CD14-positive monocyte (primary cell): ENCODE results near the gene PKHD1. TPM values are rescaled to one million over a fixed set of nuclear protein-coding genes. Genes with fewer than 3 reads are reported as not detected.

Experiments
- DNase-seq, 3 donors: peaks; one replicate each; pipeline ENCODE4 v3.0.0-alpha.2; 2011 to 2022
- H2AFZ ChIP-seq: 2 replicates; pipeline ENCODE4 v1.6.0; 2012; ENCODE audit warnings: mild to moderate bottlenecking, low read depth, low read length, inconsistent platforms; ENCODE audit not compliant: insufficient read depth, poor library complexity, severe bottlenecking
- H3K27ac ChIP-seq, 2 donors: 1 replicate in 1 of 2; 2 replicates in 1 of 2; pipeline ENCODE4 v1.5.1; 2012 to 2013; ENCODE audit warnings: low read length in 2 of 2, control low read depth in 1 of 2, inconsistent platforms in 1 of 2, low read depth in 1 of 2, mild to moderate bottlenecking in 1 of 2
- H3K27me3 ChIP-seq, 2 donors: one replicate each; pipeline versions ENCODE4 v1.6.0 to v1.6.1; 2011 to 2013; ENCODE audit warnings: low read length in 2 of 2; ENCODE audit not compliant: control insufficient read depth in 2 of 2, insufficient read depth in 2 of 2
- H3K36me3 ChIP-seq, 2 donors: replicated peaks in 1 of 2; 1 replicate in 1 of 2; 2 replicates in 1 of 2; pipeline versions ENCODE4 v1.5.1 to v1.6.1; 2012 to 2013; ENCODE audit warnings: low read length in 2 of 2, control low read depth in 1 of 2, inconsistent platforms in 1 of 2, mild to moderate bottlenecking in 1 of 2; ENCODE audit not compliant: insufficient read depth in 2 of 2, control insufficient read depth in 1 of 2
- H3K4me1 ChIP-seq, 2 donors: 1 replicate in 1 of 2; 2 replicates in 1 of 2; pipeline versions ENCODE4 v1.5.1 to v1.6.1; 2012 to 2013; ENCODE audit warnings: low read length in 2 of 2, control low read depth in 1 of 2, inconsistent platforms in 1 of 2, mild to moderate bottlenecking in 1 of 2, moderate library complexity in 1 of 2; ENCODE audit not compliant: insufficient read depth in 2 of 2, control insufficient read depth in 1 of 2
- H3K4me2 ChIP-seq: replicated peaks from 2 replicates; pipeline ENCODE3; 2012; ENCODE audit warnings: low read length, moderate library complexity, mild to moderate bottlenecking; ENCODE audit not compliant: poor library complexity, severe bottlenecking; ENCODE audit errors: extremely low read depth
- H3K4me3 ChIP-seq, 3 experiments: fragments of 200-600 bp in 1 of 3; sonication (generic) in 1 of 3; replicated peaks in 1 of 3; 1 replicate in 2 of 3; 2 replicates in 1 of 3; pipeline ENCODE4 v1.5.1; 2011 to 2013; ENCODE audit warnings: low read length in 3 of 3, mild to moderate bottlenecking in 3 of 3, control low read depth in 2 of 3, low read depth in 2 of 3, inconsistent platforms in 1 of 3, moderate library complexity in 1 of 3
- H3K79me2 ChIP-seq: 2 replicates; pipeline ENCODE4 v1.6.0; 2012; ENCODE audit warnings: mild to moderate bottlenecking, control low read depth, inconsistent platforms, low read length, moderate library complexity; ENCODE audit not compliant: insufficient read depth
- H3K9ac ChIP-seq: 2 replicates; pipeline ENCODE4 v1.6.0; 2017; ENCODE audit warnings: low read length, mild to moderate bottlenecking; ENCODE audit not compliant: insufficient read depth, poor library complexity, severe bottlenecking
- H3K9me3 ChIP-seq, 2 donors: replicated peaks in 1 of 2; 1 replicate in 1 of 2; 2 replicates in 1 of 2; pipeline versions ENCODE4 v1.5.1 to v1.6.1; 2012 to 2013; ENCODE audit warnings: low read length in 2 of 2, control low read depth in 1 of 2; ENCODE audit not compliant: control insufficient read depth in 1 of 2, insufficient read depth in 1 of 2
- H4K20me1 ChIP-seq: 2 replicates; pipeline ENCODE4 v1.6.0; 2012; ENCODE audit warnings: mild to moderate bottlenecking, low read length, control low read depth, moderate library complexity; ENCODE audit not compliant: insufficient read depth
- H3K27ac Mint-ChIP-seq, 7 donors: one replicate each; pipeline ENCODE4 v1.8.0; 2020; ENCODE audit warnings: mild to moderate bottlenecking in 7 of 7, mixed read lengths in 7 of 7, moderate library complexity in 6 of 7, inconsistent platforms in 2 of 7
- H3K27me3 Mint-ChIP-seq, 3 donors: one replicate each; pipeline ENCODE4 v1.8.0; 2021 to 2022; ENCODE audit warnings: low read depth in 3 of 3, mild to moderate bottlenecking in 3 of 3, mixed read lengths in 3 of 3, moderate library complexity in 3 of 3, inconsistent platforms in 1 of 3
- H3K36me3 Mint-ChIP-seq, 2 donors: one replicate each; pipeline ENCODE4 v1.8.0; 2020; ENCODE audit warnings: mixed read lengths in 2 of 2, inconsistent platforms in 1 of 2, mild to moderate bottlenecking in 1 of 2
- H3K4me1 Mint-ChIP-seq: one replicate; pipeline ENCODE4 v1.8.0; 2020; ENCODE audit warnings: mild to moderate bottlenecking, mixed read lengths
- H3K4me3 Mint-ChIP-seq, 2 donors: one replicate each; pipeline ENCODE4 v1.8.0; 2020; ENCODE audit warnings: mild to moderate bottlenecking in 2 of 2, mixed read lengths in 2 of 2, moderate library complexity in 1 of 2
- H3K9me3 Mint-ChIP-seq, 7 donors: one replicate each; pipeline ENCODE4 v1.8.0; 2020 to 2022; ENCODE audit warnings: mixed read lengths in 7 of 7, mild to moderate bottlenecking in 6 of 7, moderate library complexity in 6 of 7, inconsistent platforms in 2 of 7
- WGBS: methylation state at CpG from one replicate; pipeline ENCODE4 v1.1.5; 2013; ENCODE audit warnings: missing lambda C conversion rate; ENCODE audit not compliant: insufficient coverage; 5-methylcytosine and 5-hydroxymethylcytosine counted together
- intact Hi-C, 2 donors: fragments of 100-400 bp; cut with micrococcal nuclease; formaldehyde crosslinking; loops; one replicate each; pipeline versions ENCODE4 v1.15.0 to v1.15.1; 2023
- polyA plus RNA-seq, 3 donors: library from polyadenylated mRNA; depleted of rRNA in 1 of 3; unstranded in 2 of 3; stranded (reverse) in 1 of 3; fragments of 300-500 nt in 2 of 3; fragments of >200 nt in 1 of 3; fragmentation: Illumina TruSeq in 2 of 3; gene quantifications; 1 replicate in 2 of 3; 2 replicates in 1 of 3; pipeline ENCODE4 v1.2.3, GENCODE V29; 2012 to 2021
- TF ChIP-seq, protein P1 (sequence below): fragments of 200-600 bp; IDR thresholded peaks from one replicate; pipeline ENCODE4 v1.8.0; 2022; ENCODE audit warnings: antibody characterized with exemption, mild to moderate bottlenecking

Gene PKHD1
- polyA plus RNA-seq, 3 donors = not detected

DNA sequence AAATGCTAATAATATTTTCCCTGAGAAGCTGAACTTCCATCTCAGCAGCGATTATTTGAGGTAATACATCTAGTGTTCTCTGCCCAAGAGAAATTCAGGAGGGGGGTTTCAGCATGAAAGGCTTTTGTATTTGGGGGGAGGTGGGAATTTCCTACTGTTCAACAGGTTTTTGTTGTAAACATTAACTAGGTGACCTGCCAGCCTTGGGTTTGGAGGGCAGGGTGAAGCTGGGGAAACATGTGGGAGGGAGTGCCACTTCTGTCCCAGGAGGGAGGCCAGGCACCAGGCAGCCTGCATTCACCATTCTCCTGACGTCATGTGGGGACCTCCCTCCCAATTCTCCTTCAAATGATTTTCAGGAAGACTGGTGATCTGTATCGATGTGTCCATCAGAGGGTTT lies 37.7 kb upstream of the PKHD1 start:
- H3K4me1 ChIP-seq = no peaks in the 10 kb centered on the region
- WGBS = no CpG with 5 or more reads among the region's 3 CpGs
- H3K9me3 Mint-ChIP-seq = peaks cover 0 to 7% (median 3%) of the 10 kb centered on the region in 7 donors
- TF ChIP-seq, protein P1, sequence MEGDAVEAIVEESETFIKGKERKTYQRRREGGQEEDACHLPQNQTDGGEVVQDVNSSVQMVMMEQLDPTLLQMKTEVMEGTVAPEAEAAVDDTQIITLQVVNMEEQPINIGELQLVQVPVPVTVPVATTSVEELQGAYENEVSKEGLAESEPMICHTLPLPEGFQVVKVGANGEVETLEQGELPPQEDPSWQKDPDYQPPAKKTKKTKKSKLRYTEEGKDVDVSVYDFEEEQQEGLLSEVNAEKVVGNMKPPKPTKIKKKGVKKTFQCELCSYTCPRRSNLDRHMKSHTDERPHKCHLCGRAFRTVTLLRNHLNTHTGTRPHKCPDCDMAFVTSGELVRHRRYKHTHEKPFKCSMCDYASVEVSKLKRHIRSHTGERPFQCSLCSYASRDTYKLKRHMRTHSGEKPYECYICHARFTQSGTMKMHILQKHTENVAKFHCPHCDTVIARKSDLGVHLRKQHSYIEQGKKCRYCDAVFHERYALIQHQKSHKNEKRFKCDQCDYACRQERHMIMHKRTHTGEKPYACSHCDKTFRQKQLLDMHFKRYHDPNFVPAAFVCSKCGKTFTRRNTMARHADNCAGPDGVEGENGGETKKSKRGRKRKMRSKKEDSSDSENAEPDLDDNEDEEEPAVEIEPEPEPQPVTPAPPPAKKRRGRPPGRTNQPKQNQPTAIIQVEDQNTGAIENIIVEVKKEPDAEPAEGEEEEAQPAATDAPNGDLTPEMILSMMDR = no peak
- no peak overlapping the region for H3K9ac ChIP-seq
- H3K4me3 ChIP-seq = no peak overlapping the region
- H3K27ac ChIP-seq = no peak overlapping the region
- H2AFZ ChIP-seq = no peak overlapping the region
- no peak overlapping the region for H3K4me2 ChIP-seq
- H3K79me2 ChIP-seq = no peaks in the 10 kb centered on the region
- intact Hi-C loops = no loop called here
- H3K27ac Mint-ChIP-seq = no peak overlapping the region
- no peaks in the 10 kb centered on the region for H4K20me1 ChIP-seq
- H3K4me3 Mint-ChIP-seq = no peak overlapping the region
- no peak for DNase-seq
- H3K9me3 ChIP-seq = peaks cover 0 to under 1% of the 10 kb centered on the region in 2 donors
- H3K4me1 Mint-ChIP-seq = no peaks in the 10 kb centered on the region
- H3K36me3 ChIP-seq = no peaks in the 10 kb centered on the region
- H3K27me3 ChIP-seq = no peaks in the 10 kb centered on the region
- H3K27me3 Mint-ChIP-seq = peaks cover 0 to 2% (median 0%) of the 10 kb centered on the region in 3 donors
- H3K36me3 Mint-ChIP-seq = no peaks in the 10 kb centered on the region

DNA sequence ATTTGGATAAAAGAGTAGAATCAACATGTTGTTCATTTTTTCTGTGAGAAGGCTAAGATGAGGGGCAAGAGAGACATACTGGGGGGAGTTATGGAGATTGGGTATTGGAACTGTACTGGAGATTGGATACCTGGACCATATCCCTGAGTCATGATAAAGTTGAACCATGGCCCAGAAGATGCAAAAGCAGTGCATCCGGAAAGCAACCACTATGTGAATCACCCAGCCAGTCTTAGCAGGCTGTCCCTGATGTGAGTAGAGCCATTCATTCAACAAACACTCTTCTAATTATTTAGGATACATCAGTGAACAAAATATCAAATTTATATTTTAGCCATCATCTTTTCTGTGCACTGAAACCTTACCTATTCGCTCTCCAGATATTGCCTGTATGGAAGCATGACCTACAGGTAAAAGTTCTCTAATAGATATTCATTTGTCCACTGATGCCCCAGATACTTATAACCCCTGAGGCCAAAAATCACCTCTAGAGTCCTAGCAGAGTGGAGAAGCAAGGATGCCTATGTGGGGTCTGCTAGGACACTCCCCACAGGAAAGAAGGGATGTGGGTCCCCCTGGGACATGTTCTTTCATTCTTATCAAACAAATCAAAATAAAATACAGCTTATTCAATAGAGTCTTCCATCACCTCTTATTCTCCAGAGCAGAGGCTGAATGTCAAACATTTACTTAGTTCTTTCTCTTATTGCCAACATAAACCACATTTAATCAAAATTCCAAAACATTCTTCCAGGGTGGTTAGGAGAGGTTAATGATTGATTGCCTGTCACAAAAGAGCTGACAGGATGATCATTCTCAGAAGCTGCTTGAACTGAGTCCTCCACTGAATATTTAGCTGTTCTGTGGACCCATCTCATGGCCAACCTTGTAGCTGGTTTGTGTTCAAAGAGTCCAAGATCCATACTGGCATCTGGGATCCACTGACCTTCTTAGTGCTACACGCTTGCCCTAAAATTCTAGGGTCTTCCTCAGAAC lies 37.0 kb upstream of the PKHD1 start:
- H3K27me3 ChIP-seq = no peaks in the 10 kb centered on the region
- no peaks in the 10 kb centered on the region for H3K79me2 ChIP-seq
- H3K36me3 Mint-ChIP-seq = no peaks in the 10 kb centered on the region
- WGBS = 100% methylated on average over 1 of the region's 3 CpGs
- H3K4me2 ChIP-seq = no peak overlapping the region
- H3K4me3 Mint-ChIP-seq = no peak overlapping the region
- intact Hi-C loops = no loop called here
- H3K9ac ChIP-seq = no peak overlapping the region
- peaks cover 1 to 9% (median 3%) of the 10 kb centered on the region in 7 donors for H3K9me3 Mint-ChIP-seq
- no peak overlapping the region for H2AFZ ChIP-seq
- no peaks in the 10 kb centered on the region for H3K4me1 ChIP-seq
- no peak for DNase-seq
- no peaks in the 10 kb centered on the region for H3K4me1 Mint-ChIP-seq
- no peak overlapping the region for H3K27ac ChIP-seq
- H3K9me3 ChIP-seq = peaks cover 0 to 4% of the 10 kb centered on the region in 2 donors
- TF ChIP-seq, protein P1 = no peak
- no peak overlapping the region for H3K27ac Mint-ChIP-seq
- H4K20me1 ChIP-seq = no peaks in the 10 kb centered on the region
- peaks cover 0 to 2% (median 0%) of the 10 kb centered on the region in 3 donors for H3K27me3 Mint-ChIP-seq
- H3K36me3 ChIP-seq = no peaks in the 10 kb centered on the region
- no peak overlapping the region for H3K4me3 ChIP-seq
